Caco-2 (cell line): ENCODE measurements around the gene NCMAP. TPM values are rescaled to one million over a fixed set of nuclear protein-coding genes. Genes with fewer than 3 reads are reported as not detected.
"Not testable (repeated sequence)": the region's sequence is repeated elsewhere in the genome, so short reads cannot be mapped to it uniquely, and the experiment has no call there.

ENCODE experiments used
- BruUV-seq: library from RNA; stranded (reverse); fragments of 400-500 nt; replicated peaks from 2 replicates; lab custom pipeline; 2021; lab: Mats Ljungman, UMichigan
- CTCF ChIA-PET: fragments of 300-600 bp; sonication (Branson Sonifier 250); formaldehyde crosslinking; loops from one replicate; lab custom pipeline; 2022; ENCODE audit warnings: antibody characterized with exemption; lab: Charles Lee
- POLR2A ChIA-PET: fragments of 300-600 bp; sonication (Branson Sonifier 250); formaldehyde crosslinking; loops from one replicate; lab custom pipeline; 2022; ENCODE audit warnings: antibody characterized with exemption; lab: Charles Lee
- DNase-seq, 2 experiments: peaks; one replicate each; pipeline versions ENCODE4 v3.0.0 to v3.0.0-alpha.2; 2020 to 2022
- H3K27me3 ChIP-seq: replicated peaks from 2 replicates; pipeline ENCODE4 v1.6.0; 2011; ENCODE audit warnings: low read length; ENCODE audit not compliant: control insufficient read depth, insufficient read depth
- H3K36me3 ChIP-seq: 2 replicates; pipeline ENCODE4 v1.5.1; 2011; ENCODE audit warnings: low read length; ENCODE audit not compliant: control insufficient read depth, insufficient read depth
- H3K4me1 ChIP-seq: fragments of 250-450 bp; sonication (Bioruptor Pico); 2 replicates; pipeline ENCODE4 v1.5.1; 2020; ENCODE audit warnings: mild to moderate bottlenecking
- H3K4me3 ChIP-seq: 2 replicates; pipeline ENCODE4 v1.5.1; 2011; ENCODE audit warnings: low read depth, mild to moderate bottlenecking, control low read depth, low read length
- H3K9me3 ChIP-seq: fragments of 250-450 bp; sonication (Bioruptor Pico); 2 replicates; pipeline ENCODE4 v1.5.1; 2020; ENCODE audit warnings: mild to moderate bottlenecking, moderate library complexity
- H3K27ac Mint-ChIP-seq: one replicate; pipeline ENCODE4 v1.8.0; 2022; ENCODE audit warnings: mixed read lengths; ENCODE audit not compliant: unreplicated experiment
- H3K27me3 Mint-ChIP-seq: one replicate; pipeline ENCODE4 v1.8.0; 2022; ENCODE audit warnings: mixed read lengths; ENCODE audit not compliant: insufficient read depth, unreplicated experiment
- H3K36me3 Mint-ChIP-seq: one replicate; pipeline ENCODE4 v1.8.0; 2022; ENCODE audit warnings: mild to moderate bottlenecking, mixed read lengths; ENCODE audit not compliant: insufficient read depth, unreplicated experiment
- H3K4me1 Mint-ChIP-seq: one replicate; pipeline ENCODE4 v1.8.0; 2022; ENCODE audit warnings: low read depth, mixed read lengths; ENCODE audit not compliant: unreplicated experiment
- H3K4me3 Mint-ChIP-seq: one replicate; pipeline ENCODE4 v1.8.0; 2022; ENCODE audit warnings: mild to moderate bottlenecking, moderate library complexity, mixed read lengths; ENCODE audit not compliant: unreplicated experiment
- H3K9me3 Mint-ChIP-seq: one replicate; pipeline ENCODE4 v1.8.0; 2022; ENCODE audit warnings: mixed read lengths; ENCODE audit not compliant: unreplicated experiment
- intact Hi-C: fragments of 100-400 bp; cut with micrococcal nuclease; formaldehyde crosslinking; loops from one replicate; pipeline ENCODE4 v1.10.0; 2022; ENCODE audit not compliant: unreplicated experiment
- total RNA-seq: library from RNA; stranded (reverse); gene quantifications from 2 replicates; pipeline ENCODE4 v1.2.3, GENCODE V29; 2022
- TF ChIP-seq, protein P1 (sequence below), 2 experiments: fragments of 200-600 bp in 1 of 2; IDR thresholded peaks; 1 replicate in 1 of 2; 2 replicates in 1 of 2; pipeline versions ENCODE4 v1.5.1 to v1.8.0; 2011 to 2022; ENCODE audit warnings: antibody characterized with exemption in 1 of 2, control low read depth in 1 of 2, inconsistent platforms in 1 of 2, low read depth in 1 of 2, low read length in 1 of 2, mild to moderate bottlenecking in 1 of 2, moderate library complexity in 1 of 2; ENCODE audit not compliant: insufficient read depth in 1 of 2, severe bottlenecking in 1 of 2, unreplicated experiment in 1 of 2

Gene NCMAP
- total RNA-seq, 1 experiment from 2014 or later, result 0.43 TPM

DNA sequence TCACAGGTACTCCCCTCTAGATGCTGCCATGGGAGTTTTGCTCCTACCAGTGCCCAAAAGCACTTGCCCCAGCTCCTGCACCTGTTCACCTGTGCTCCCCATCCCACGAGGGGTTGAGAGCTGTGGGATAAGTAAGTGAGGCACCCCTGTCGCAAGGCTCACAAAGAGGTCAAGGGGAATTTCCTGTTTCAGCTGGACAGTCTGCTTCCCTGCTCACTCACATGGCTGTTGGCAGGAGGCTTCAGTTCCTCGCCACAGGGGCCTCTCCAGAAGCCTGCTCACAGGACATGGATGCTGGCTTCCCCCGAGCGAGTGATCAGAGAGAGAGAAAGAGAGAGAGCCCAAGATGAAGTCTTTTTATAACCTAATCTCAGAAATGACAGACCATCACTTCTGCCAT lies 8.7 kb upstream of the NCMAP start:
- Mint-ChIP-seq H3K27ac (no peak overlapping the region), H3K4me3 (no peak overlapping the region), H3K4me1 (peaks cover 21% of the 10 kb centered on the region), H3K27me3 (no peaks in the 10 kb centered on the region), H3K9me3 (no peaks in the 10 kb centered on the region), H3K36me3 (peaks cover 4% of the 10 kb centered on the region)
- no peak overlapping the region for H3K4me3 ChIP-seq
- TF ChIP-seq, protein P1, sequence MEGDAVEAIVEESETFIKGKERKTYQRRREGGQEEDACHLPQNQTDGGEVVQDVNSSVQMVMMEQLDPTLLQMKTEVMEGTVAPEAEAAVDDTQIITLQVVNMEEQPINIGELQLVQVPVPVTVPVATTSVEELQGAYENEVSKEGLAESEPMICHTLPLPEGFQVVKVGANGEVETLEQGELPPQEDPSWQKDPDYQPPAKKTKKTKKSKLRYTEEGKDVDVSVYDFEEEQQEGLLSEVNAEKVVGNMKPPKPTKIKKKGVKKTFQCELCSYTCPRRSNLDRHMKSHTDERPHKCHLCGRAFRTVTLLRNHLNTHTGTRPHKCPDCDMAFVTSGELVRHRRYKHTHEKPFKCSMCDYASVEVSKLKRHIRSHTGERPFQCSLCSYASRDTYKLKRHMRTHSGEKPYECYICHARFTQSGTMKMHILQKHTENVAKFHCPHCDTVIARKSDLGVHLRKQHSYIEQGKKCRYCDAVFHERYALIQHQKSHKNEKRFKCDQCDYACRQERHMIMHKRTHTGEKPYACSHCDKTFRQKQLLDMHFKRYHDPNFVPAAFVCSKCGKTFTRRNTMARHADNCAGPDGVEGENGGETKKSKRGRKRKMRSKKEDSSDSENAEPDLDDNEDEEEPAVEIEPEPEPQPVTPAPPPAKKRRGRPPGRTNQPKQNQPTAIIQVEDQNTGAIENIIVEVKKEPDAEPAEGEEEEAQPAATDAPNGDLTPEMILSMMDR (IDR thresholded peaks at IDR 0.05; ENCODE audit: insufficient read depth in 1 of 2, low read depth in 1 of 2, low read length in 1 of 2, severe bottlenecking in 1 of 2, unreplicated experiment in 1 of 2), result no peak
- H3K4me1 ChIP-seq, result peaks cover 34% of the 10 kb centered on the region
- POLR2A ChIA-PET, result no interaction called here
- H3K27me3 ChIP-seq, result no peaks in the 10 kb centered on the region
- no peaks in the 10 kb centered on the region for H3K36me3 ChIP-seq
- intact Hi-C loops, result no loop called here
- no TSS peak for BruUV-seq
- CTCF ChIA-PET, result no interaction called here
- no peaks in the 10 kb centered on the region for H3K9me3 ChIP-seq
- DNase-seq, result no peak

DNA sequence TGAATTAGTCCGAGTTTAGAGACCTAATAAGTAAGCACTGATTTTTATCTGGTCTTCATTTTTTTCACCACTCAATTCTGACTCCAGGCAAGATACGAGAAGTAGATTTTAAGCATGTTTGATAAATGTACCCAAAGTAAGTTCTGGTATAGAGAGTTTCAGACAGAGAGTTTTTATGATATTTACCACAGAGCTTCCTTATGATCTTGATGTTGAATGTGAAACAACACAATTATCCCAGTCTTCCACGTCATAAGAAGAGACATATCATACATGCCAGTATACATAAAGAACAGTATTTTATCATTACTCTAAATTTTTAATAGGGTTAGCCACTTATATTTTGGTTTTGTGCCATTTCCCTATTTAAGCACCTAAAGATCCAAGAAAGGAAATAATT lies 7.8 kb upstream of the NCMAP start:
- Histone ChIP-seq H3K9me3 (no peaks in the 10 kb centered on the region), H3K36me3 (no peaks in the 10 kb centered on the region), H3K4me3 (no peak overlapping the region), H3K27me3 (no peaks in the 10 kb centered on the region), H3K4me1 (peaks cover 35% of the 10 kb centered on the region)
- DNase-seq, result no peak
- ChIA-PET CTCF (interaction anchor here (0.6 kb wide), 1 partner anchor 135 kb away, joined by 3 read pairs; no protein-coding TSS in a partner anchor), POLR2A (no interaction called here)
- peaks cover 7% of the 10 kb centered on the region for H3K36me3 Mint-ChIP-seq
- no peak overlapping the region for H3K4me3 Mint-ChIP-seq
- BruUV-seq, result no TSS peak
- H3K27me3 Mint-ChIP-seq, result no peaks in the 10 kb centered on the region
- TF ChIP-seq, protein P1 (IDR thresholded peaks at IDR 0.05; ENCODE audit: insufficient read depth in 1 of 2, low read depth in 1 of 2, low read length in 1 of 2, severe bottlenecking in 1 of 2, unreplicated experiment in 1 of 2), result no peak
- H3K27ac Mint-ChIP-seq, result no peak overlapping the region
- intact Hi-C loops, result no loop called here
- no peaks in the 10 kb centered on the region for H3K9me3 Mint-ChIP-seq
- H3K4me1 Mint-ChIP-seq, result peaks cover 25% of the 10 kb centered on the region

DNA sequence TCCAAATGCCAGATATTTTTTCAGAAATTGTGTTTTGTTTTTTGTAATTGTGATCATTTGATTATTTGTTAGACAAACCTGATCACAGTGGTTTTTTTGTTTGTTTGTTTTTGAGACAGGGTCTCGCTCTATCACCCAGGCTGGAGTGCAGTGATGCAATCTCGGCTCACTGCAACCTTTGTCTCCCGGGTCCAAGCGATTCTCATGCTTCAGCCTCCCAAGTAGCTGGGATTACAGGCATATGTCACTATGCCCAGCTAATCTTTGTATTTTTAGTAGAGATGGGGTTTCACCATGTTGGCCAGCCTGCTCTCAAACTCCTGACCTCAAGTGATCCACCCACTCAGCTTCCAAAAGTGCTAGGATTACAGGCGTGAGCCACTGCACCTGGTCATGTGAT lies 6.7 kb upstream of the NCMAP start:
- H3K27me3 ChIP-seq, intact Hi-C loops, DNase-seq, BruUV-seq, H3K4me3 ChIP-seq, POLR2A ChIA-PET, H3K36me3 Mint-ChIP-seq, H3K9me3 Mint-ChIP-seq, H3K9me3 ChIP-seq, CTCF ChIA-PET, H3K27me3 Mint-ChIP-seq, H3K4me3 Mint-ChIP-seq, H3K27ac Mint-ChIP-seq, H3K36me3 ChIP-seq: not testable (repeated sequence)
- peaks cover 21% of the 10 kb centered on the region for H3K4me1 Mint-ChIP-seq
- peaks cover 27% of the 10 kb centered on the region for H3K4me1 ChIP-seq
